Measurements from ENCODE around the gene BEX3.

BEX3 gene

DNA sequence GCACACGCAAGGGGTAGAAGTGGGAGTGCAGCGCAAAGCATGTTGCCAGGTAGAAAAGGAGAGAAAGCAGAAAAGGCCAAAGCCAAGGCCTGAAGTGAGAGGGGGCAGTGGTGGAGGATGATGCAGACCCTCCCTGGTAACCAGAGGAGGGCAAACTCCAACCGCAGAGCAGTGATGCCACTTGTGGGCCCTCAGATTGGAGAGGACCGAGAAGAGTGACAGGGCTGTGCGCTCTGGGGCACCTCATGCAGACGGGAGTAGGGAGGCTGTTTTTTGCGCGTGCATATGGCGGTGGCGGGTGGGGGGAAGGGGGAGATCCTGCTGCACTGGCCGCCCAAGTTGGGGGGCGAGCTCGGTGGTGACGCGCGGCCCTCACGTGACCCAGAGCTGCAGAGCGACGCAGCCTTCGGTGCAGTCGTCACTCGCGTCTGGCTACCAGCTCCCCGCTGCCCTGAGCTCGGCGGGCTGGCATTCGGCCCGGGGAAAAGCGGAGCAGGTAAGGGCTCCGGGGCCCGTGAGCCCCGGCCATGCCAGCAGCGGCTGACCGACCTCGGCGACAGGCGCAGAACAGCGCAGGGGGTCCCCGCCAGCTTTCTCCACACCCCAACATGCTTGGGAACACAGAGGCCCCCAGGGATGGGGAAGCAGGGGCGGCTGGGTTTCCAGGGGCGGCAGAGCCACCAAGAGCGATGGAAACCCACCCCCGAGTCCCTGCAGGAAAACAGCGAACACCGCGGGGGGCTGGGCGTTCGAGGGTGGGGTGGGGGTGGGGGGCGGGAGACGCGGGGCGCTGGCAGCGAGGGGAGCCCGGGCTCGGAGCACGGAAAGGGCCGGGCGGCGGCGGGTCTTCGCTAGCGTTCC is at the start of gene BEX3:
Gene BEX3, plus strand, starts transcription at position 421 of the 861 bp plus-strand sequence. CDS start 984 bp downstream, outside the sequence.
- Histone ChIP-seq H3K9me3 (ENCODE audit: low read length) (no peaks in the 10 kb centered on the region), H3K27ac (ENCODE audit: low read depth, low read length, poor library complexity, severe bottlenecking) (no peak within 1 kb of the TSS), H3K4me1 (ENCODE audit: insufficient read depth, low read length, severe bottlenecking) (no peaks in the 10 kb centered on the region), H4K20me1 (ENCODE audit: insufficient read depth, low read length) (no peaks in the 10 kb centered on the region), H3K79me2 (ENCODE audit: insufficient read depth, low read length) (no peaks in the 10 kb centered on the region), H3F3A (ENCODE audit: insufficient read depth, low read length) (no peaks in the 10 kb centered on the region), H3K36me3 (ENCODE audit: insufficient read depth, low read length) (no peaks in the 10 kb centered on the region), H3K4me2 (ENCODE audit: low read length) (peak within 1 kb of the TSS; percentile 47; the same call in 1 of the 2 replicates), H3K9ac (ENCODE audit: low read length) (peak within 1 kb of the TSS; percentile 41; the same call in 1 of the 2 replicates), H2AFZ (ENCODE audit: low read length) (no peak within 1 kb of the TSS), H3K9me2 (ENCODE audit: low read depth, low read length) (no peaks in the 10 kb centered on the region), H3K4me3 (ENCODE audit: low read depth, low read length, poor library complexity, severe bottlenecking) (peak within 1 kb of the TSS; percentile 56), H3K27me3 (ENCODE audit: insufficient read depth, low read length) (no peaks in the 10 kb centered on the region)
- TF ChIP-seq, protein P1, sequence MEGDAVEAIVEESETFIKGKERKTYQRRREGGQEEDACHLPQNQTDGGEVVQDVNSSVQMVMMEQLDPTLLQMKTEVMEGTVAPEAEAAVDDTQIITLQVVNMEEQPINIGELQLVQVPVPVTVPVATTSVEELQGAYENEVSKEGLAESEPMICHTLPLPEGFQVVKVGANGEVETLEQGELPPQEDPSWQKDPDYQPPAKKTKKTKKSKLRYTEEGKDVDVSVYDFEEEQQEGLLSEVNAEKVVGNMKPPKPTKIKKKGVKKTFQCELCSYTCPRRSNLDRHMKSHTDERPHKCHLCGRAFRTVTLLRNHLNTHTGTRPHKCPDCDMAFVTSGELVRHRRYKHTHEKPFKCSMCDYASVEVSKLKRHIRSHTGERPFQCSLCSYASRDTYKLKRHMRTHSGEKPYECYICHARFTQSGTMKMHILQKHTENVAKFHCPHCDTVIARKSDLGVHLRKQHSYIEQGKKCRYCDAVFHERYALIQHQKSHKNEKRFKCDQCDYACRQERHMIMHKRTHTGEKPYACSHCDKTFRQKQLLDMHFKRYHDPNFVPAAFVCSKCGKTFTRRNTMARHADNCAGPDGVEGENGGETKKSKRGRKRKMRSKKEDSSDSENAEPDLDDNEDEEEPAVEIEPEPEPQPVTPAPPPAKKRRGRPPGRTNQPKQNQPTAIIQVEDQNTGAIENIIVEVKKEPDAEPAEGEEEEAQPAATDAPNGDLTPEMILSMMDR (IDR thresholded peaks at IDR 0.05; ENCODE audit: low read length), result no peak
- TF ChIP-seq EZH2 (IDR thresholded peaks at IDR 0.05; ENCODE audit: borderline replicate concordance, low read length), result no peak

DNA sequence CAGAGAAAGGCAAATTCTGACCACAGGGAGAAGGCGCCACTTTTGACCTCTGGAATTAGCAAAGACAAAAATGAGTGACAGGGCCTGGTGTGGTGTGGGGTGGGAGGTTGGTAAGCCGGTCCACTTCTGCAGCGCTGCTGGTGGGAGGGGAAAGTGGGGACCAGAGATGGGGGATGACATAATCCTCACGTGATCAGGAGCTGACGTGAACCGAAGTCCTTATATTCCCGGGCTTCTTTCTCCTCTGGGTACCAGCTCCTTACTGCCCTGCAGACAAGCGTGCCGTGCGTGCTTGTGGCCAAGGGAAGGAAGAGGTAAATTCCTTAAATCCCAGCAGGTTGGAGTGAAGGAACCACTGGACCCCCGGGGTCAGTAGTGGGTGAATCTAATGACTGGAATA is 46.3 kb upstream of the BEX3 start, which contains the start of gene TCEAL7:
Gene TCEAL7, plus strand, starts transcription at position 249 of the 400 bp plus-strand sequence. CDS start 1,165 bp downstream, outside the sequence.
- Histone ChIP-seq H3K9ac (ENCODE audit: low read length) (no peak within 1 kb of the TSS), H4K20me1 (ENCODE audit: insufficient read depth, low read length) (no peaks in the 10 kb centered on the region), H2AFZ (ENCODE audit: low read length) (no peak within 1 kb of the TSS), H3K27me3 (ENCODE audit: insufficient read depth, low read length) (no peaks in the 10 kb centered on the region), H3F3A (ENCODE audit: insufficient read depth, low read length) (no peaks in the 10 kb centered on the region), H3K27ac (ENCODE audit: low read depth, low read length, poor library complexity, severe bottlenecking) (no peak within 1 kb of the TSS), H3K4me3 (ENCODE audit: low read depth, low read length, poor library complexity, severe bottlenecking) (no peak within 1 kb of the TSS), H3K9me3 (ENCODE audit: low read length) (no peaks in the 10 kb centered on the region), H3K4me2 (ENCODE audit: low read length) (no peak within 1 kb of the TSS), H3K79me2 (ENCODE audit: insufficient read depth, low read length) (no peaks in the 10 kb centered on the region), H3K36me3 (ENCODE audit: insufficient read depth, low read length) (no peaks in the 10 kb centered on the region), H3K4me1 (ENCODE audit: insufficient read depth, low read length, severe bottlenecking) (no peaks in the 10 kb centered on the region), H3K9me2 (ENCODE audit: low read depth, low read length) (no peaks in the 10 kb centered on the region)
- no peak for TF ChIP-seq EZH2 (IDR thresholded peaks at IDR 0.05; ENCODE audit: borderline replicate concordance, low read length)
- TF ChIP-seq, protein P1 (IDR thresholded peaks at IDR 0.05; ENCODE audit: low read length), result no peak

DNA sequence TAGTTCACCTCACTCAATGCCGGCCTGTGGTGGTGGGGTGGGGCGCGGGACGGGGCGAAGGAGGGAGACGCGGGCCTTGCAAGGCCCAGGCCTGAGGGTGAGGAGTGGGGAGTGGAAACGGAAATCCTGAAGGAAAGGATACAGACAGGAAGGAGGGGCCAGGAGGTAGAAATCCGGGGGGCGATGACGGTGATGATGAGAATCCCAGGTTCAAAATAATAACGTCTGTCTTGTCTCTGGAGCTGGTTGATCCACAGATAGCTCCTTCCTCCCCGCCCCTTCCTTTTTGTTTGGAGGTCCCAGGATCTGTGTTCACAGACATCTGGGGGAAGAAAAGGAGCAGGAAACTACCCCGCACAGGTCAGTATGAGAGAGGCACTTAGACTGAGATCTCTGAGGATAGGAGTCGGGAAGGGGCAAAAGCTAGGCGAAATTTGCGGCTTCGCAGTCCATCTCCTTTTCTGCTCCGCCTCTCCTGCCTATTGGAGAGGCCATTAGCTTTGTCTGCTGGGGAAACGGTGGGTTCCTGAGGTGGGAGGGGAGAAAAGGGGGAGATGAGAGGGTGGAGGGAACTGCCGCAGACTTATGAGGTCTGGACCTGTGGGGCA is 45.6 kb upstream of the BEX3 start:
- H3K4me3 ChIP-seq (ENCODE audit: low read depth, low read length, poor library complexity, severe bottlenecking), result no peak overlapping the region
- no peaks in the 10 kb centered on the region for H4K20me1 ChIP-seq (ENCODE audit: insufficient read depth, low read length)
- no peak for TF ChIP-seq EZH2 (IDR thresholded peaks at IDR 0.05; ENCODE audit: borderline replicate concordance, low read length)
- TF ChIP-seq, protein P1 (IDR thresholded peaks at IDR 0.05; ENCODE audit: low read length), result no peak
- no peaks in the 10 kb centered on the region for H3K27me3 ChIP-seq (ENCODE audit: insufficient read depth, low read length)
- H3K4me1 ChIP-seq (ENCODE audit: insufficient read depth, low read length, severe bottlenecking), result no peaks in the 10 kb centered on the region
- H3K4me2 ChIP-seq (ENCODE audit: low read length), result no peak overlapping the region
- no peak overlapping the region for H3K27ac ChIP-seq (ENCODE audit: low read depth, low read length, poor library complexity, severe bottlenecking)
- no peaks in the 10 kb centered on the region for H3K9me3 ChIP-seq (ENCODE audit: low read length)
- H3F3A ChIP-seq (ENCODE audit: insufficient read depth, low read length), result no peaks in the 10 kb centered on the region
- H2AFZ ChIP-seq (ENCODE audit: low read length), result no peak overlapping the region
- no peak overlapping the region for H3K9ac ChIP-seq (ENCODE audit: low read length)
- H3K79me2 ChIP-seq (ENCODE audit: insufficient read depth, low read length), result no peaks in the 10 kb centered on the region
- H3K9me2 ChIP-seq (ENCODE audit: low read depth, low read length), result no peaks in the 10 kb centered on the region
- no peaks in the 10 kb centered on the region for H3K36me3 ChIP-seq (ENCODE audit: insufficient read depth, low read length)
